Cardiac fibroblast (primary cell): ENCODE results near the gene LRFN5.
A peak's percentile ranks its signal among the peaks of the same experiment; 100 is the strongest.

ENCODE experiments used
- DNase-seq, 2 donors: peaks; one replicate each; pipeline versions ENCODE4 v3.0.0 to v3.0.0-alpha.2; 2010; ENCODE audit warnings: low read depth in 2 of 2
- H3K4me3 ChIP-seq, 2 donors: replicated peaks in 1 of 2; 1 replicate in 1 of 2; 2 replicates in 1 of 2; pipeline ENCODE4 v1.5.1; 2011; ENCODE audit warnings: low read depth in 2 of 2, low read length in 2 of 2, mild to moderate bottlenecking in 2 of 2, moderate library complexity in 1 of 2
- CTCF ChIP-seq: IDR thresholded peaks from one replicate; pipeline ENCODE4 v1.5.1; 2011; ENCODE audit warnings: low read depth, mild to moderate bottlenecking, low read length, inconsistent platforms

Gene LRFN5

GRCh38 chr14:41865894-41866293, 259.2 kb downstream of the LRFN5 start:
- DNase-seq = no peak
- TF ChIP-seq CTCF = no peak
- H3K4me3 ChIP-seq = no peak overlapping the region

- H3K4me3 ChIP-seq = no peak overlapping the region
- no peak for DNase-seq
- TF ChIP-seq CTCF = no peak
These were observed 261.7 kb downstream of the LRFN5 start for GRCh38 chr14:41868396-41868795.

GRCh38 chr14:41872931-41873685, 266.4 kb downstream of the LRFN5 start:
- DNase-seq = peak; percentile 4 to 60
- H3K4me3 ChIP-seq = no peak overlapping the region
- TF ChIP-seq CTCF = no peak

GRCh38 chr14:41873686-41874317, 267.1 kb downstream of the LRFN5 start:
- DNase-seq = peak; percentile 26 to 74
- H3K4me3 ChIP-seq = no peak overlapping the region
- TF ChIP-seq CTCF = no peak

- no peak for DNase-seq
- H3K4me3 ChIP-seq = no peak overlapping the region
- no peak for TF ChIP-seq CTCF
These were observed 268.4 kb downstream of the LRFN5 start for GRCh38 chr14:41875116-41875515.

- no peak overlapping the region for H3K4me3 ChIP-seq
- no peak for DNase-seq
- TF ChIP-seq CTCF = no peak
These were observed 271.6 kb downstream of the LRFN5 start for GRCh38 chr14:41878321-41878720.
